Activated CD8-positive, alpha-beta memory T cell treated with anti-CD3 and anti-CD28 coated beads, Interleukin-2, amount 10 ng/mL, durations not matched to agents 7 days and 5 days (primary cell): Measurements from ENCODE around the gene RANBP10. TPM values are rescaled to one million over a fixed set of nuclear protein-coding genes. Genes with fewer than 3 reads are reported as not detected.
A peak's percentile ranks its signal among the peaks of the same experiment; 100 is the strongest.

Source experiments
- ATAC-seq: fragments of 150-1000 bp; cut with Tn5 transposase; one replicate; pipeline ENCODE4 v1.10.0; 2021; ENCODE audit warnings: moderate library complexity
- CTCF ChIA-PET: fragments of 350-600 bp; sonication (Branson Sonifier 250); formaldehyde crosslinking; loops from one replicate; lab custom pipeline; 2021; ENCODE audit warnings: antibody characterized with exemption; lab: Charles Lee
- DNase-seq: peaks from one replicate; pipeline ENCODE4 v3.0.0-alpha.2; 2020
- H3K27ac Mint-ChIP-seq: one replicate; pipeline ENCODE4 v1.8.0; 2021; ENCODE audit warnings: mild to moderate bottlenecking, mixed read lengths
- H3K27me3 Mint-ChIP-seq: one replicate; pipeline ENCODE4 v1.8.0; 2021; ENCODE audit warnings: mixed read lengths
- H3K36me3 Mint-ChIP-seq: one replicate; pipeline ENCODE4 v1.8.0; 2021; ENCODE audit warnings: mild to moderate bottlenecking, mixed read lengths
- H3K4me1 Mint-ChIP-seq: one replicate; pipeline ENCODE4 v1.8.0; 2021; ENCODE audit warnings: mixed read lengths
- H3K4me3 Mint-ChIP-seq: one replicate; pipeline ENCODE4 v1.8.0; 2021; ENCODE audit warnings: mild to moderate bottlenecking, moderate library complexity, mixed read lengths
- H3K9me3 Mint-ChIP-seq: one replicate; pipeline ENCODE4 v1.8.0; 2022; ENCODE audit warnings: low read depth, mixed read lengths
- total RNA-seq, 2 experiments: library from RNA; stranded (reverse); gene quantifications; one replicate each; pipeline ENCODE4 v1.2.3, GENCODE V29; 2021

Gene RANBP10
- total RNA-seq, 2 experiments from 2014 or later: 21.2 to 23.7 TPM

- no peak overlapping the region for H3K4me3 Mint-ChIP-seq
- H3K4me1 Mint-ChIP-seq: peaks cover 23% of the 10 kb centered on the region
- H3K9me3 Mint-ChIP-seq: no peaks in the 10 kb centered on the region
- peaks cover 10% of the 10 kb centered on the region for H3K36me3 Mint-ChIP-seq
- H3K27me3 Mint-ChIP-seq: no peaks in the 10 kb centered on the region
- no peak for ATAC-seq
- CTCF ChIA-PET: no interaction called here
- H3K27ac Mint-ChIP-seq: no peak overlapping the region
- no peak for DNase-seq
These were observed 23.0 kb downstream of the RANBP10 start for GRCh38 chr16:67783353-67783725.

- DNase-seq: no peak
- no peak for ATAC-seq
- peaks cover 24% of the 10 kb centered on the region for H3K4me1 Mint-ChIP-seq
- CTCF ChIA-PET: no interaction called here
- no peaks in the 10 kb centered on the region for H3K27me3 Mint-ChIP-seq
- H3K4me3 Mint-ChIP-seq: no peak overlapping the region
- no peaks in the 10 kb centered on the region for H3K9me3 Mint-ChIP-seq
- H3K36me3 Mint-ChIP-seq: peaks cover 11% of the 10 kb centered on the region
- no peak overlapping the region for H3K27ac Mint-ChIP-seq
These were observed 23.6 kb downstream of the RANBP10 start for GRCh38 chr16:67782567-67783352.

GRCh38 chr16:67781565-67781921 lies 24.8 kb downstream of the RANBP10 start:
- H3K9me3 Mint-ChIP-seq: no peaks in the 10 kb centered on the region
- DNase-seq (peak; percentile 47), ATAC-seq (peak; percentile 76)
- no peak overlapping the region for H3K4me3 Mint-ChIP-seq
- H3K27ac Mint-ChIP-seq: peak overlapping the region; percentile 72
- H3K36me3 Mint-ChIP-seq: peaks cover 10% of the 10 kb centered on the region
- CTCF ChIA-PET: interaction anchor here (0.7 to 3.4 kb wide), 6 partner anchors 12 to 114 kb away, joined by 3 to 21 read pairs (median 4); partner anchors contain the start of gene GFOD2
- no peaks in the 10 kb centered on the region for H3K27me3 Mint-ChIP-seq
- H3K4me1 Mint-ChIP-seq: peaks cover 24% of the 10 kb centered on the region

GRCh38 chr16:67780847-67781564 lies 25.4 kb downstream of the RANBP10 start:
- Mint-ChIP-seq H3K9me3 (no peaks in the 10 kb centered on the region), H3K36me3 (peaks cover 10% of the 10 kb centered on the region), H3K4me1 (peaks cover 24% of the 10 kb centered on the region), H3K27ac (peak overlapping the region; percentile 72), H3K27me3 (no peaks in the 10 kb centered on the region), H3K4me3 (no peak overlapping the region)
- peak; percentile 28 for ATAC-seq
- no peak for DNase-seq
- CTCF ChIA-PET: interaction anchor here (0.7 to 3.4 kb wide), 7 partner anchors 13 to 113 kb away, joined by 3 to 21 read pairs (median 3); partner anchors contain the start of gene GFOD2

GRCh38 chr16:67779256-67780014 lies 26.9 kb downstream of the RANBP10 start:
- Mint-ChIP-seq H3K27ac (no peak overlapping the region), H3K36me3 (peaks cover 16% of the 10 kb centered on the region), H3K9me3 (no peaks in the 10 kb centered on the region), H3K27me3 (no peaks in the 10 kb centered on the region), H3K4me3 (no peak overlapping the region), H3K4me1 (peaks cover 26% of the 10 kb centered on the region)
- CTCF ChIA-PET: interaction anchor here (0.6 to 3.4 kb wide), 2 partner anchors 34 to 37 kb away, joined by 3 to 21 read pairs; no protein-coding TSS in a partner anchor
- ATAC-seq: no peak
- DNase-seq: no peak

GRCh38 chr16:67775273-67775672 lies 31.1 kb downstream of the RANBP10 start:
- ATAC-seq (no peak), DNase-seq (no peak)
- no peak overlapping the region for H3K4me3 Mint-ChIP-seq
- no peak overlapping the region for H3K27ac Mint-ChIP-seq
- peaks cover 21% of the 10 kb centered on the region for H3K36me3 Mint-ChIP-seq
- H3K4me1 Mint-ChIP-seq: peaks cover 12% of the 10 kb centered on the region
- no peaks in the 10 kb centered on the region for H3K9me3 Mint-ChIP-seq
- CTCF ChIA-PET: interaction anchor here (0.6 to 2.3 kb wide), 2 partner anchors 41 to 153 kb away, joined by 3 to 5 read pairs; no protein-coding TSS in a partner anchor
- H3K27me3 Mint-ChIP-seq: no peaks in the 10 kb centered on the region

- Mint-ChIP-seq H3K27ac (no peak overlapping the region), H3K4me1 (peaks cover 6% of the 10 kb centered on the region), H3K36me3 (peaks cover 21% of the 10 kb centered on the region), H3K27me3 (no peaks in the 10 kb centered on the region), H3K9me3 (no peaks in the 10 kb centered on the region), H3K4me3 (no peak overlapping the region)
- CTCF ChIA-PET: interaction anchor here (1.1 to 2.3 kb wide), 2 partner anchors 29 to 42 kb away, joined by 3 to 5 read pairs; no protein-coding TSS in a partner anchor
- ATAC-seq: no peak
- DNase-seq: no peak
These were observed 31.9 kb downstream of the RANBP10 start for GRCh38 chr16:67774457-67774853.

- Mint-ChIP-seq H3K36me3 (peaks cover 21% of the 10 kb centered on the region), H3K27me3 (no peaks in the 10 kb centered on the region), H3K27ac (no peak overlapping the region), H3K4me1 (peaks cover 3% of the 10 kb centered on the region), H3K4me3 (no peak overlapping the region), H3K9me3 (no peaks in the 10 kb centered on the region)
- CTCF ChIA-PET: interaction anchor here (1.1 to 2.4 kb wide), 3 partner anchors 30 to 43 kb away, joined by 3 to 7 read pairs (median 5); no protein-coding TSS in a partner anchor
- DNase-seq (no peak), ATAC-seq (no peak)
These were observed 32.5 kb downstream of the RANBP10 start for GRCh38 chr16:67773569-67774456.

GRCh38 chr16:67773099-67773498 lies 33.3 kb downstream of the RANBP10 start:
- no peaks in the 10 kb centered on the region for H3K9me3 Mint-ChIP-seq
- H3K4me3 Mint-ChIP-seq: no peak overlapping the region
- CTCF ChIA-PET: interaction anchor here (2.4 kb wide), 1 partner anchor 43 kb away, joined by 7 read pairs; no protein-coding TSS in a partner anchor
- no peaks in the 10 kb centered on the region for H3K27me3 Mint-ChIP-seq
- H3K4me1 Mint-ChIP-seq: peaks cover 3% of the 10 kb centered on the region
- DNase-seq: no peak
- peaks cover 21% of the 10 kb centered on the region for H3K36me3 Mint-ChIP-seq
- H3K27ac Mint-ChIP-seq: no peak overlapping the region
- no peak for ATAC-seq

GRCh38 chr16:67770346-67770991 lies 35.9 kb downstream of the RANBP10 start:
- H3K9me3 Mint-ChIP-seq: no peaks in the 10 kb centered on the region
- H3K4me3 Mint-ChIP-seq: no peak overlapping the region
- ATAC-seq (no peak), DNase-seq (no peak)
- no peaks in the 10 kb centered on the region for H3K27me3 Mint-ChIP-seq
- peaks cover 21% of the 10 kb centered on the region for H3K36me3 Mint-ChIP-seq
- CTCF ChIA-PET: interaction anchor here (0.8 kb wide), 1 partner anchor 26 kb away, joined by 3 read pairs; no protein-coding TSS in a partner anchor
- H3K27ac Mint-ChIP-seq: no peak overlapping the region
- H3K4me1 Mint-ChIP-seq: peaks cover 1% of the 10 kb centered on the region

GRCh38 chr16:67767953-67768352 lies 38.4 kb downstream of the RANBP10 start:
- CTCF ChIA-PET: interaction anchor here (0.9 to 1.4 kb wide), 2 partner anchors 49 kb away, joined by 3 to 6 read pairs; partner anchors contain the start of gene GFOD2
- DNase-seq (no peak), ATAC-seq (no peak)
- H3K27me3 Mint-ChIP-seq: no peaks in the 10 kb centered on the region
- H3K4me1 Mint-ChIP-seq: peaks cover under 1% of the 10 kb centered on the region
- no peak overlapping the region for H3K4me3 Mint-ChIP-seq
- peaks cover 18% of the 10 kb centered on the region for H3K36me3 Mint-ChIP-seq
- no peaks in the 10 kb centered on the region for H3K9me3 Mint-ChIP-seq
- H3K27ac Mint-ChIP-seq: no peak overlapping the region

- Mint-ChIP-seq H3K4me3 (no peak overlapping the region), H3K36me3 (peaks cover 11% of the 10 kb centered on the region), H3K27ac (no peak overlapping the region), H3K9me3 (no peaks in the 10 kb centered on the region), H3K27me3 (no peaks in the 10 kb centered on the region), H3K4me1 (peaks cover 4% of the 10 kb centered on the region)
- CTCF ChIA-PET: interaction anchor here (1.3 to 1.6 kb wide), 2 partner anchors 23 to 51 kb away, joined by 3 to 4 read pairs; no protein-coding TSS in a partner anchor
- ATAC-seq (no peak), DNase-seq (no peak)
These were observed 40.1 kb downstream of the RANBP10 start for GRCh38 chr16:67766291-67766690.
